BE2C (cell line): ENCODE data around the gene YKT6.

Experiments used
- DNase-seq: peaks from one replicate; pipeline ENCODE4 v3.0.0-alpha.2; 2020
- H3K27me3 ChIP-seq: fragments of 250-450 bp; sonication (Bioruptor Pico); 2 replicates; pipeline ENCODE4 v1.5.1; 2020; ENCODE audit warnings: mild to moderate bottlenecking
- H3K36me3 ChIP-seq: fragments of 250-450 bp; sonication (Bioruptor Pico); 2 replicates; pipeline ENCODE4 v1.5.1; 2020; ENCODE audit warnings: mild to moderate bottlenecking
- H3K4me1 ChIP-seq: fragments of 250-450 bp; sonication (Bioruptor Pico); 2 replicates; pipeline ENCODE4 v1.5.1; 2020
- H3K4me3 ChIP-seq: 2 replicates; pipeline ENCODE4 v1.5.1; 2011; ENCODE audit warnings: low read depth, low read length
- H3K9me3 ChIP-seq: fragments of 250-450 bp; sonication (Bioruptor Pico); 2 replicates; pipeline ENCODE4 v1.5.1; 2020
- TF ChIP-seq, protein P1 (sequence below): IDR thresholded peaks from 2 replicates; pipeline ENCODE4 v1.5.1; 2012; ENCODE audit warnings: mild to moderate bottlenecking, low read depth, low read length

The YKT6 gene

DNA sequence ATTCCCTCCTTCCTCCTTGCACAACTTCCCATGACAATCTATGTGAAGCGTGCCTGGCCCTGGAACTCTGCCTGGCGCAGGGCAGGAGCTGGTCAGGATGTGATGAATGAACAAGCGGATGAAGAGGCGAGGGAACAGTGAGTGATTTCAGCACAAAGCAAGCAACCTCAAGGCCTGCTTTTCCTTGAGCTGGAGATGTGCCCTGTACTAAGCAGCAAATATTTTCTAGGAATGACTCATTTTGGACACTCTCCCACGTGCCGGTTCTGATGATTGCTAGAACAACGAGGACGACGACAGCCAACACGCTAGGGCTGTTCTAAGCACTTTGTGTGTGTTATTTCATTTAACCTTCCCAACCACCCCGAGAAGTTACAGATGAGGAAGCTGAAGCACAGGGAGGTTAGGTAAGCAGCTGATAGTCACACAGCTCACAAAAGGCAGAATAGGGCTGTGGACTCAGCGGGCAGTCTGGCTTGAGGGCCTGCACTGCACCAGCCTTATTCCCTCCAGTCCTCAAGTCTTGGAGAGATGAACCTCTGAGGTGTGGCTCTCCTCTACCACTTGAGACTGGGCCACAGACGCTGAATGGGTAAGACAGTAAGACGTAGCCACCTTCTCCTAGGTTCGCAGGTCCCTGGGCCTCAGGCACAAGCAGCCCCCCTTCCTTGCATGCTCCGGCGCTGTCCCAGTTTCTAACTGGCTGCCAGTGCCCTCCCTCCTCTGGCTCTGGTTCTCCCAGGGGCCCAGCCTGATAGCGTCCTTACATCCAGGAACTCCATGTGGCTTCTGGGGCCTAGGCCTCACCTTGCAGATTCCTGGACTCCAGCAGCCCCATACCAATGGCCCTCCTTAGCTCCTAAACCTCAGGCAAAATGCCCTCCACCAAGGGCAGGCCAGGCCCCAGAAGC is 59.0 kb downstream of the YKT6 start:
- Histone ChIP-seq H3K4me1 (peaks cover 8% of the 10 kb centered on the region), H3K27me3 (no peaks in the 10 kb centered on the region), H3K4me3 (no peak overlapping the region), H3K9me3 (no peaks in the 10 kb centered on the region), H3K36me3 (no peaks in the 10 kb centered on the region)
- no peak for DNase-seq
- TF ChIP-seq, protein P1, sequence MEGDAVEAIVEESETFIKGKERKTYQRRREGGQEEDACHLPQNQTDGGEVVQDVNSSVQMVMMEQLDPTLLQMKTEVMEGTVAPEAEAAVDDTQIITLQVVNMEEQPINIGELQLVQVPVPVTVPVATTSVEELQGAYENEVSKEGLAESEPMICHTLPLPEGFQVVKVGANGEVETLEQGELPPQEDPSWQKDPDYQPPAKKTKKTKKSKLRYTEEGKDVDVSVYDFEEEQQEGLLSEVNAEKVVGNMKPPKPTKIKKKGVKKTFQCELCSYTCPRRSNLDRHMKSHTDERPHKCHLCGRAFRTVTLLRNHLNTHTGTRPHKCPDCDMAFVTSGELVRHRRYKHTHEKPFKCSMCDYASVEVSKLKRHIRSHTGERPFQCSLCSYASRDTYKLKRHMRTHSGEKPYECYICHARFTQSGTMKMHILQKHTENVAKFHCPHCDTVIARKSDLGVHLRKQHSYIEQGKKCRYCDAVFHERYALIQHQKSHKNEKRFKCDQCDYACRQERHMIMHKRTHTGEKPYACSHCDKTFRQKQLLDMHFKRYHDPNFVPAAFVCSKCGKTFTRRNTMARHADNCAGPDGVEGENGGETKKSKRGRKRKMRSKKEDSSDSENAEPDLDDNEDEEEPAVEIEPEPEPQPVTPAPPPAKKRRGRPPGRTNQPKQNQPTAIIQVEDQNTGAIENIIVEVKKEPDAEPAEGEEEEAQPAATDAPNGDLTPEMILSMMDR, result no peak

DNA sequence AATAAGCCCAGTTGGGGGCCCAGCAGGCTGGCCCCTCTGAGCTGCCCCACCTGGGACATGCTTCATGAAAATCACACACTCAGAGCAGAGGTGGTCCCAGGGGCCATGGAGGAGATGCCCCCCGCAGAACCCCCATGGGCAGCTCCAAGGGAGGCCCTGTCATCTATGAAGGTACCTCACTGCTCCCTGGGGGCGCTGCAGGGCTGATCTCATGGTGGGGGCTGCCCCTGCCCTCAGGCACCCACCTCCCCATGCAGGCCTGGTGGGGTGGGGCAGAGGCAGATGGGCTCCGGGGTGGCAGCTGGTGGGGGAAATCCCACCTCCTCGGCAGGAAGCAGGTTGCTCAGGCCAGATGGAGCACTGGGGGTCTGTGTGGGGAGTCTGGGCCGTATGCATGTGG is 60.5 kb downstream of the YKT6 start:
- Histone ChIP-seq H3K4me3 (no peak overlapping the region), H3K4me1 (peaks cover 11% of the 10 kb centered on the region), H3K36me3 (no peaks in the 10 kb centered on the region), H3K9me3 (no peaks in the 10 kb centered on the region), H3K27me3 (no peaks in the 10 kb centered on the region)
- DNase-seq, result no peak
- TF ChIP-seq, protein P1, result no peak

DNA sequence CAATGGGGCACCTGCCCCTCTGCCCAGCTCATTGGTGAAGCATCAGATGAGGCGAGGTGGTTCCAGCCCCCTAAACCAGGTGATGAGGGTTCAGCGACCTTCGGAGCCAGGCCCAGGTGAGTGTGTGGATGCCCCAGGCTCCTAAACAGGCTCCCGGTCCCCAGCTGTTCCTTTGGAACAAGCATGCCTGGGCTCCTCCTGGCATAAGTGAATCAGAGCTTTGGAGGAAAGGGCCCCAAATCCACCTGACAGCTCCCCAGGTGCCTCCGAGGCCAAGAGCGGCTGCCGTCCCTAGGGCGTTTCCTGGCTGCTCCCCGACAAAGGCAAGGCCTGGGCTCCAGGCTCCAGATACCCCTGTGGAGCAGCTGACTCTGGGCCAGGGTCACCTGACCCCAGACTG is 61.3 kb downstream of the YKT6 start:
- TF ChIP-seq, protein P1, result no peak
- H3K27me3 ChIP-seq, result no peaks in the 10 kb centered on the region
- H3K9me3 ChIP-seq, result no peaks in the 10 kb centered on the region
- no peak for DNase-seq
- peaks cover 11% of the 10 kb centered on the region for H3K4me1 ChIP-seq
- no peak overlapping the region for H3K4me3 ChIP-seq
- no peaks in the 10 kb centered on the region for H3K36me3 ChIP-seq

DNA sequence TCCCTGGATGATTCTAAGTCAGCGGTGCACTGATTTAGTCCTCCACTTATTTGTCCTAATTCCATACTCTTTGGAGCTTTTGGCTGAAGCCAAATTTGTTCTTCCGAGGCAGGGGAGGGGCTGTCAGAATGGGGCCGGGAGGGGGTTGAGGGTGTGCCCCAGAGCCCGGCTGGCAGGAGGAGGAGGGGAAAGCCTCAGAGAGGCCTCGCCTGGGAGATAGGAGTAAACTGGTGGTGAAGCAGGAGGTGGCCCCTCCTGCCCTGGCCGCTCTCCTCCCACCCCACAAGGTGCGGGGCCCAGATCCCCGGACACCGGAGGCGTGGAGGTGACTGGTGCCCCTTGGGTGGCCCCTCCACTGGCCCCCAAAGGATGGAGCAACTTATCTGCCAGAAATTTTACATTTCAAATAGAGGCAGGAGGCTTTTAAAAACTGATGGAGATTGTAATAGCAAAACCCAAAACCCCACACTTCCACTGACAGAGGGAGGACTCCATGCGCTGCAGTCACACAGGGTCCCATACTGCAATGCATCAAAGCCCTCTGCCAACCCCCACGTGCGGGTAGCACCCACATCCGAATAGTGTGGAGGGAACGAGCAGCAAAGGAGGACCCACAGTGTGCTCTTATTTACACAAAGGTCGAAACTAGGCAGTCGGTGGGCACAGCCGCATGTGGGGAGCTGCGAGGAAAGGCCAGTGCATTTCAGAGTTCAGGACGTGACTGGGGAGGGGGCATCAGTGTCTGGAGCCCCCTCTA is 62.7 kb downstream of the YKT6 start:
- peaks cover 7% of the 10 kb centered on the region for H3K4me1 ChIP-seq
- no peaks in the 10 kb centered on the region for H3K9me3 ChIP-seq
- no peak for DNase-seq
- TF ChIP-seq, protein P1, result no peak
- no peaks in the 10 kb centered on the region for H3K27me3 ChIP-seq
- no peaks in the 10 kb centered on the region for H3K36me3 ChIP-seq
- no peak overlapping the region for H3K4me3 ChIP-seq
